ENCODE results near the gene KLRC1. TPM values are rescaled to one million over a fixed set of nuclear protein-coding genes. Genes with fewer than 3 reads are reported as not detected.
"Not testable (repeated sequence)": the region's sequence is repeated elsewhere in the genome, so short reads cannot be mapped to it uniquely, and the experiment has no call there.

Gene KLRC1
- total and polyA plus RNA-seq, 2 of the 8 experiments (the other 6 are each of a cell fraction or from before 2014, with no cell fraction given) = not detected

DNA sequence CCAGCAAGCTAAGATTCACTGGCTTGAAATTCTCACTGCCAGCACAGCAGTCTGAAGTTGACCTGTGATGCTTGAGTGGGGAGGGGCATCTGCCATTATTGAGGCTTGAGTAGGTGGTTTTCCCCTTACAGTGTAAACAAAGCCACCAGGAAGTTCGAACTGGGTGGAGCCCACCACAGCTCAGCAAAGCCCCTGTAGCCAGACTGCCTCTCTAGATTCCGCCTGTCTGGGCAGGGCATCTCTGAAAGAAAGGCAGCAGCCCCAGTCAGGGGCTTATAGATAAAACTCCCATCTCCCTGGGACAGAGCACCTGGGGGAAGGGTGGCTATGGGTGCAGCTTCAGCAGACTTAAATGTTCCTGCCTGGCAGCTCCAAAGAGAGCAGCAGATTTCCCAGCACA is 28.7 kb upstream of the KLRC1 start:
- H3K27ac ChIP-seq (ENCODE audit: low read depth, low read length); H3K14ac ChIP-seq (ENCODE audit: insufficient read length); H2BK20ac ChIP-seq (ENCODE audit: low read length); H3K4ac ChIP-seq (replicated peaks; ENCODE audit: insufficient read length, low read depth, low read length); DNase-seq (ENCODE audit: low read depth in 1 of 2, low spot score in 2 of 2); H2AK5ac ChIP-seq (ENCODE audit: low read depth, low read length); H2BK15ac ChIP-seq (ENCODE audit: low read length); H4K5ac ChIP-seq (ENCODE audit: insufficient read length, low read depth, low read length); H3K4me2 ChIP-seq (ENCODE audit: insufficient read depth in 1 of 2, low read depth in 2 of 2, low read length in 2 of 2); POLR2A ChIA-PET (ENCODE audit: partially characterized antibody); H3K4me1 ChIP-seq (replicated peaks in 1 of 4; ENCODE audit: control insufficient read depth in 3 of 4, insufficient read depth in 4 of 4, low read length in 3 of 4); H2BK12ac ChIP-seq (ENCODE audit: low read depth, low read length); H3K4me3 ChIP-seq (ENCODE audit: extremely low read depth in 1 of 4, insufficient read depth in 2 of 4, low read depth in 3 of 4, low read length in 4 of 4); H3K79me2 ChIP-seq (ENCODE audit: control insufficient read depth in 1 of 2, insufficient read depth in 2 of 2, low read length in 2 of 2); H3K23ac ChIP-seq (ENCODE audit: insufficient read length); H3K9me3 ChIP-seq (ENCODE audit: insufficient read depth in 2 of 2, low read depth in 1 of 2, low read length in 1 of 2); H3K23me2 ChIP-seq (ENCODE audit: low read depth, low read length); H4K8ac ChIP-seq (ENCODE audit: extremely low read depth, insufficient read depth, low read length); FAIRE-seq; H2BK5ac ChIP-seq (ENCODE audit: low read depth, low read length); H3K9ac ChIP-seq (replicated peaks in 1 of 4; ENCODE audit: extremely low read depth in 1 of 4, low read depth in 3 of 4, low read length in 3 of 4); H3K36me3 ChIP-seq (ENCODE audit: control insufficient read depth in 2 of 4, insufficient read depth in 4 of 4, low read length in 3 of 4); H3K56ac ChIP-seq (replicated peaks; ENCODE audit: insufficient read length, low read depth, low read length); H4K20me1 ChIP-seq (replicated peaks in 1 of 2; ENCODE audit: control insufficient read depth in 1 of 2, insufficient read depth in 2 of 2, low read length in 2 of 2); H4K91ac ChIP-seq (replicated peaks; ENCODE audit: insufficient read length, low read length); H3K18ac ChIP-seq (ENCODE audit: extremely low read depth, low read length); H3K27me3 ChIP-seq (replicated peaks in 1 of 4; ENCODE audit: control insufficient read depth in 3 of 4, extremely low read depth in 1 of 4, insufficient read depth in 3 of 4, low read length in 3 of 4); H2BK120ac ChIP-seq (replicated peaks; ENCODE audit: low read depth, low read length); H2AFZ ChIP-seq (ENCODE audit: low read length); H3K79me1 ChIP-seq (ENCODE audit: low read depth, low read length): not testable (repeated sequence)
- CTCF ChIA-PET (ENCODE audit: partially characterized antibody) = interaction anchor here (0.9 to 1.8 kb wide), 3 partner anchors 14 to 115 kb away, joined by 3 to 5 read pairs (median 3); no protein-coding TSS in a partner anchor
- WGBS, 2 experiments (ENCODE audit: extremely low coverage in 1 of 2, insufficient coverage in 1 of 2, insufficient read length in 1 of 2, insufficient replicate concordance in 2 of 2, low coverage in 1 of 2, low lambda C conversion rate in 2 of 2, missing lambda C conversion rate in 1 of 2) = 96% methylated on average over 2 of the region's 2 CpGs; no CpG with 5 or more reads in 1 of the 2 experiments

DNA sequence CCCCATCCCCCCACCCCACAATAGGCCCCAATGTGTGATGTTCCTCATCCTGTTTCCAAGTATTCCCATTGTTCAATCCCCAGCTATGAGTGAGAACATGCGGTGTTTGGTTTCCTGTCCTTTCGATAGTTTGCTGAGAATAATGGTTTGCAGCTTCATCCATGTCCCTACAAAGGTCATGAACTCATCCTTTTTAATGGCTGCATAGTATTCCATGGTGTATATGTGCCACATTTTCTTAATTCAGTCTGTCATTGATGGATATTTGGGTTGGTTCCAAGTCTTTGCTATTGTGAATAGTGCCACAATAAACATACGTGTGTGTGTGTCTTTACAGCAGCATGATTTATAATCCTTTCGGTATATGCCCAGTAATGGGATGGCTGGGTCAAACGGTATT is 19.6 kb upstream of the KLRC1 start:
- H4K91ac ChIP-seq (replicated peaks; ENCODE audit: insufficient read length, low read length); H3K23ac ChIP-seq (ENCODE audit: insufficient read length); H3K56ac ChIP-seq (replicated peaks; ENCODE audit: insufficient read length, low read depth, low read length); H3K79me2 ChIP-seq (ENCODE audit: control insufficient read depth in 1 of 2, insufficient read depth in 2 of 2, low read length in 2 of 2); H4K5ac ChIP-seq (ENCODE audit: insufficient read length, low read depth, low read length); H2BK5ac ChIP-seq (ENCODE audit: low read depth, low read length); H3K9me3 ChIP-seq (ENCODE audit: insufficient read depth in 2 of 2, low read depth in 1 of 2, low read length in 1 of 2); H2AFZ ChIP-seq (ENCODE audit: low read length); H3K4me3 ChIP-seq (ENCODE audit: extremely low read depth in 1 of 4, insufficient read depth in 2 of 4, low read depth in 3 of 4, low read length in 4 of 4); H2BK120ac ChIP-seq (replicated peaks; ENCODE audit: low read depth, low read length); H4K8ac ChIP-seq (ENCODE audit: extremely low read depth, insufficient read depth, low read length); H2BK12ac ChIP-seq (ENCODE audit: low read depth, low read length); DNase-seq (ENCODE audit: low read depth in 1 of 2, low spot score in 2 of 2); H2BK20ac ChIP-seq (ENCODE audit: low read length); H3K4me2 ChIP-seq (ENCODE audit: insufficient read depth in 1 of 2, low read depth in 2 of 2, low read length in 2 of 2); CTCF ChIA-PET (ENCODE audit: partially characterized antibody); H3K14ac ChIP-seq (ENCODE audit: insufficient read length); H3K23me2 ChIP-seq (ENCODE audit: low read depth, low read length); H3K9ac ChIP-seq (replicated peaks in 1 of 4; ENCODE audit: extremely low read depth in 1 of 4, low read depth in 3 of 4, low read length in 3 of 4); H3K4me1 ChIP-seq (replicated peaks in 1 of 4; ENCODE audit: control insufficient read depth in 3 of 4, insufficient read depth in 4 of 4, low read length in 3 of 4); H3K36me3 ChIP-seq (ENCODE audit: control insufficient read depth in 2 of 4, insufficient read depth in 4 of 4, low read length in 3 of 4); H3K27ac ChIP-seq (ENCODE audit: low read depth, low read length); H2AK5ac ChIP-seq (ENCODE audit: low read depth, low read length); H3K79me1 ChIP-seq (ENCODE audit: low read depth, low read length); H3K18ac ChIP-seq (ENCODE audit: extremely low read depth, low read length); FAIRE-seq; H4K20me1 ChIP-seq (replicated peaks in 1 of 2; ENCODE audit: control insufficient read depth in 1 of 2, insufficient read depth in 2 of 2, low read length in 2 of 2); H3K27me3 ChIP-seq (replicated peaks in 1 of 4; ENCODE audit: control insufficient read depth in 3 of 4, extremely low read depth in 1 of 4, insufficient read depth in 3 of 4, low read length in 3 of 4); H3K4ac ChIP-seq (replicated peaks; ENCODE audit: insufficient read length, low read depth, low read length); POLR2A ChIA-PET (ENCODE audit: partially characterized antibody); H2BK15ac ChIP-seq (ENCODE audit: low read length): not testable (repeated sequence)
- WGBS, 2 experiments (ENCODE audit: extremely low coverage in 1 of 2, insufficient coverage in 1 of 2, insufficient read length in 1 of 2, insufficient replicate concordance in 2 of 2, low coverage in 1 of 2, low lambda C conversion rate in 2 of 2, missing lambda C conversion rate in 1 of 2) = 95% methylated on average over 5 of the region's 5 CpGs; no CpG with 5 or more reads in 1 of the 2 experiments
